PFSK-1 (cell line): Measurements from ENCODE around the gene ACBD4.

Experiments
- FOXP2 ChIP-seq: optimal IDR thresholded peaks from 2 replicates; pipeline ENCODE3; 2011; ENCODE audit warnings: borderline replicate concordance, control low read depth, inconsistent platforms; ENCODE audit not compliant: insufficient read depth; ENCODE audit errors: extremely low read length, extremely low read depth
- POLR2AphosphoS5 ChIP-seq: IDR thresholded peaks from 2 replicates; pipeline ENCODE4 v1.6.1; 2012; ENCODE audit warnings: low read depth, mild to moderate bottlenecking, control low read depth, low read length, moderate library complexity
- REST ChIP-seq, 2 experiments: IDR thresholded peaks; 2 replicates each; pipeline versions ENCODE4 v1.6.1 to v1.8.0; 2011 to 2012; ENCODE audit warnings: low read depth in 2 of 2, low read length in 2 of 2, control low read depth in 1 of 2, inconsistent platforms in 1 of 2, mild to moderate bottlenecking in 1 of 2, moderate library complexity in 1 of 2; ENCODE audit not compliant: insufficient read depth in 1 of 2
- SIN3A ChIP-seq: IDR thresholded peaks from 2 replicates; pipeline ENCODE4 v1.6.1; 2012; ENCODE audit warnings: mild to moderate bottlenecking, low read length, moderate library complexity, borderline replicate concordance; ENCODE audit not compliant: insufficient read depth
- TAF1 ChIP-seq: IDR thresholded peaks from 2 replicates; pipeline ENCODE4 v1.6.1; 2012; ENCODE audit warnings: low read length, control low read depth, borderline replicate concordance; ENCODE audit not compliant: insufficient read depth

Gene ACBD4

GRCh38 chr17:45168991-45169752, 33.7 kb downstream of the ACBD4 start:
- TF ChIP-seq TAF1 (no peak), POLR2AphosphoS5 (no peak), FOXP2 (no peak), SIN3A (no peak)

- TF ChIP-seq TAF1 = no peak
- TF ChIP-seq SIN3A = no peak
- TF ChIP-seq POLR2AphosphoS5 = no peak
Observed at GRCh38 chr17:45170280-45170930, 34.9 kb downstream of the ACBD4 start.

- TF ChIP-seq POLR2AphosphoS5 = no peak
- no peak for TF ChIP-seq REST (IDR thresholded peaks at IDR 0.05; ENCODE audit: insufficient read depth in 1 of 2, low read depth in 2 of 2, low read length in 2 of 2)
- no peak for TF ChIP-seq FOXP2
- no peak for TF ChIP-seq TAF1
- TF ChIP-seq SIN3A = no peak
Observed at GRCh38 chr17:45170931-45171337, 35.4 kb downstream of the ACBD4 start.

GRCh38 chr17:45171338-45172231, 36.1 kb downstream of the ACBD4 start:
- TF ChIP-seq POLR2AphosphoS5 = no peak
- TF ChIP-seq FOXP2 = no peak
- no peak for TF ChIP-seq REST (IDR thresholded peaks at IDR 0.05; ENCODE audit: insufficient read depth in 1 of 2, low read depth in 2 of 2, low read length in 2 of 2)
- TF ChIP-seq SIN3A = no peak
- TF ChIP-seq TAF1 = no peak

- TF ChIP-seq TAF1 = no peak
- no peak for TF ChIP-seq POLR2AphosphoS5
- no peak for TF ChIP-seq FOXP2
- TF ChIP-seq SIN3A = no peak
- no peak for TF ChIP-seq REST (IDR thresholded peaks at IDR 0.05; ENCODE audit: insufficient read depth in 1 of 2, low read depth in 2 of 2, low read length in 2 of 2)
Observed at GRCh38 chr17:45172232-45172540, 36.7 kb downstream of the ACBD4 start.
